HK-2 (cell line): ENCODE results near the gene ASTN2.

ENCODE experiments used
- DNase-seq: peaks from one replicate; pipeline ENCODE4 v3.0.0-alpha.2; 2018; ENCODE audit not compliant: unreplicated experiment

The ASTN2 gene

DNA sequence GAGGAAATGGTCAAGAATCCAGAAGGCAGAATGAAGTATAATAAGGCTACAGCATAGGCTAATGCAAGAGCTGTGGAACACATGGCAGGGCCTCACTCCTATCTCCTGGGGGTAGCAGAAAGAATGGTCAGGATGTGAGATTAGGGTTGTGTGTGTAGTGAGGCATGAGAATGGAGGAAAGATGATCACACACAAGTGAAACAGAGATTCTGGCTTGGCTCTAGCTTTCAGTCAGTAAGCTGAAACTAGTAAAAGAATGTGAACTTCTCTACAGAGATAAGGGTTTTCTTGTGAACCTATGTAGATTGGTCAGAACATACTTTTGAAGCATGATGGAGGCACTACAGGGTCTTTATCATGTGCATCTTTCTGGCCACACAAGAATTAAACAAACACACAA lies 298.8 kb downstream of the ASTN2 start:
- no peak for DNase-seq

DNA sequence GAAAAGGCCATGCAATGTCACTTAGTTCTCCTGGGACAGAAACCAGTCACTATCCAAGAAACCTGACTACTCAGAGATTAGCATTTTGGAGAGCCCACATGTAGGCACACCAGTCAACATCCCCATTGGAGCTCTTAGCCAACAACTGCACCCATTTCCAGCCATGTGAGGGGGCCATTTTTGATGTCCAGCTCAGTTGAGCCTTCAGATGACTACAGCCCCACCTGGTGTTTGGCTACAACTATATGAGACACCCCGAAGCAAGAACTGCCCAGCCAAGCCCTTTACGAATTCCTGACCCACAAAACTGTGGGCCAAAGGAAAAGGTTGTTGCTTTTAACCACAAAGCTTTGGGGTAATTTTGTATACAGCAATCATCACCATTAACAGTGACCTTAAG lies 300.1 kb downstream of the ASTN2 start:
- DNase-seq, result no peak

DNA sequence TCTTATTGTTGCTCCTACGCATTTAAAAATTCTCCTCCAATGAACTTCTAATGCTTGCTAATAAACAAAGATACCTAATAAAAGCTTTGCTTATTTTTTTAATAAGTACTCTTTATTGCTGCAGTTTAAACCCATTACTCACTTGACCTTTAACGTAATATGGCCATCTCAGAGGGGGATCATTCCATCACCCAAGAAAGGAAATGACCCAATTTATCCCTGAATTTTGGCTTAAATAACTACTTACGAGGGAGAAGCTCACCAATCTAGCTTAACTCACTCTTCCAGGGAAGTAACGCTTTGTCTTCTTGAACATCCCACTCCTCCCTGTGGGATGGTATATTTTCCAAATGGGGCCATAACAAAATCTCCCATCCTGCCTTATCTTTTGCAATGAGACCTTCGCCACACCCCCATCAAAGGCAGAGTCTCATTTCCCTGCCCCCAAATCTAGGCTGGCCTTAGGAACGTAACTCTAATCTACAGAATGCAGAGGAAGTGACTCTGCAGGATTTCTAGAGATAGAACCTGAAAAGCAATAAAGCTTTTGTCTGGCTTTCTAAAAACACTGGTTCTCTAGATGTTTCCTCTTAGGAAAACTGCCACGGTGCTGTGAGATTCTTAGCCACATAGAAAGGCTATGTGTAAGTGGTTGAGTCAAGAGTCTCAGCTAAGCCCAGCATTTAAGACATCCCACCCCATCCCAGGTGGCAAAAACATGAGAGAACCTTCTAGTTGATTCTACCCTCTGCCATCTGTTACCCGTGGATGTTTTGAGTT lies 310.0 kb downstream of the ASTN2 start:
- DNase-seq, result no peak

DNA sequence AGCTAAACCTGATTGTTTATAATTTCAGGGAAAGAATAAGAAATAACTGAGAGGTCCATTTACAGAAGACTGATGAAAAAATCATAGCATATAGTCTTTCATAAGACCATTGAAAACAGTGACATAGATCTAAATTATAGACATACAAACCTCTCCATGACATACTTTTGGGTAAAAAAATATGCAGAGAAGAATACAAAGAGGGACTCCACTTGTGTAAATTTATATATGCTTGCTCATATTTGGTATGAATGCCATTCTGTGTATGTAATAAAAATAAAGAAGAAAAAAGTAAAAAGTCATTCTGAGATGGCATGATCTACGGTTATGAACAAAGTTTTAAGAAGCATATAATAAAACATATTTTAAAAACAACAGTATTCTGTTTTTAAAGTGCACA lies 310.7 kb downstream of the ASTN2 start:
- DNase-seq, result no peak

DNA sequence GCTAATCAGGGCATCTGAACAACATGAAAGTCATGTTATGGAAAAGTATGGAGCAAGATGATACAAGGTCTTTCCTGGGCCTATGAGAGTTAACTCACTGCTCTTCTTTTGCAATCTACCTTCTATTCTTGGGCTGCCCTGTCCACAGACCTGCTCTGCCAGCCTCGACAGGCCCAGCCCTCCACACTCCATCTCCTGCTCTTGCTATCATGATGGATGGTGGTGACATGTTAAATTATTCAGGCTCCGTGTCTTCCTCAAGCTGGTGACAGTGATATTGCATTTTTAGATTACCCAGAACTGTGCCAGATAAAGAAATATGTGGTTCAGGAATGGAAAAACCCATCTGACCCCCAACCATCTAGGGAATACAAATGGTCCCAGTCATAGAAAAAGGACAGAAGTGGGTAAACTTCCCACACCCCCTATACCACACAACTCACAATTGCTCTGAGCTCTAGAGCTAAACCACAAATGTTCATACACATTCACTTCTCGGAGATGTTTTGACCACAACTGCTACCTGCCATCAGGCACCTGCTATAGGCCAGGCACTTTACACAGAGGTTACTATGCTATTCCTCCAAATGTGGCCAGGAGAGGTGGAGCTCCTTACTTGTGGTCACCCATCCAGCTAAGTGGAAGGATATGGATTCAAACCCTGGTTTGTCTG lies 311.3 kb downstream of the ASTN2 start:
- no peak for DNase-seq

DNA sequence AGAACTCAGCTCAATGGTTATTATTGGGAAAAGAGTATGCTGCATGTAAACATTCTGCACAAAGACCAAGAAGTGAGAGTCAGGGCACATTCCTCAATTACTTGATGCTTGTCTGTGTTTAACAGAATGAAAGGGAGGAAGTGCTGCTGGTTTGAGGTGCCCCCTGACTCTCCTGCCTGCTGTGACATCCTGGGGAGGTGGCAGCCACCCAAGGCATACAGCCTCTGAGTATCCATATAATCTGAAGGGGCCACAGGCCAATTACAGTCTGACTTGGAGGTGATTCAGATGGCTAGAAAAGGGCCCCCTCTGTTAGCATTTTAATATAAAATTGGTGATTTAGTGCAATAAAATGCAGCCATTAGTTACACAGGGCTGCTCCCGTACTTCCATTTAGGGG lies 313.8 kb downstream of the ASTN2 start:
- DNase-seq, result no peak

DNA sequence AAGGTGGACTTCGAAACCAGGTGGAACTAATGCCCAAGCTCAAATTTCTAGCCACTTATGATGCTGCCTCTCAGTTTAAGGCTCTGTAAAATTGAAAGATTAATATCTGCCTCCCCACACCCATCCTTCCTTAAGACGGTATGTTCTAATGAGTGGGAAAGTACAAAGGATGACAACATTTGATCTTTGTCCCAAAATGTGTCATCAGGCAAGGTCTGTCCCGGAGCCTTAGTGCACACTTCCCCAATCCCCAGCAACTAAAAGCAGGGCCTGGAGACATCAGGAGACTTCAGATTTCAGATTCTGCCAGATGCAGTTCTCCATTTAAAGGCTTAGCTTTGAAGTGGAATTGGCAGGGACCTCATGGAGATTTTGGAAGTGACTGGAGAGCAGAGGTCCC lies 316.5 kb downstream of the ASTN2 start:
- DNase-seq, result no peak

DNA sequence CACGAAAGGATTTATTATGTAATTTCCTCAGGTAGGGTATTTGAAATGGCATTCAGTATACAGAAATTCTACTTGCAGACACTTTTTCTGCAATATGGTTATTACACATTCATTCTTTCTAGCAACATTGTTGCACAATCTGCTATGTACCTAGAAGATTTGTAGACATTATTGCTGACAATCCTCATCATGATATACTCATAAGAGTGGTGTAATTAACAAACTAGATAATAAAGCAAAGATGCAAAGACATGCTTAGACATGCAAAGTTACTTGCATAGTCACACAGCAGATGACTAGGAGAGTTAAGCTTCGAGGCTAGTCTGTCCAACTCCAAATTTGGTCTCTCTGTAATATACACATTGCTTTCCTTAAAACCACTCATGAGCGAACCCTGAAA lies 317.1 kb downstream of the ASTN2 start:
- DNase-seq, result no peak

DNA sequence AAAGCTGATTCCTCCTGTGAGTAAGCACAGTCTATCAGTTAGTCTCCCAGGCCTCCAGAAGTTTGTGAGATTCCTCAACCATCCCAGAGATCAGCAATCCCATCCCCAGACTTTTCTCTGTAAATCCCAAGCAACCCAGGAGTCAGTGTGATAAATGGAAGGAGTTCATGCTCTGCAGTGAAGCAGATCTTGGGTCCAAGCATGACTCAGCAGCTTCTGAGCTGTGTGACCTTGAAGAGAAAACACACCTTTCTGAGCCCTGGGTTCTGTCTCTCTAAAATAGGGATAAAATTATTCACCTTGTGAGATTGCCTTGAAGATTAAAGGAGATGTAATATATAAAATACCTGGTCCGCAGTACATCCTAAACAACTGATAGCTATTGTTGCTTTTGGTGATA lies 318.7 kb downstream of the ASTN2 start:
- DNase-seq, result no peak

DNA sequence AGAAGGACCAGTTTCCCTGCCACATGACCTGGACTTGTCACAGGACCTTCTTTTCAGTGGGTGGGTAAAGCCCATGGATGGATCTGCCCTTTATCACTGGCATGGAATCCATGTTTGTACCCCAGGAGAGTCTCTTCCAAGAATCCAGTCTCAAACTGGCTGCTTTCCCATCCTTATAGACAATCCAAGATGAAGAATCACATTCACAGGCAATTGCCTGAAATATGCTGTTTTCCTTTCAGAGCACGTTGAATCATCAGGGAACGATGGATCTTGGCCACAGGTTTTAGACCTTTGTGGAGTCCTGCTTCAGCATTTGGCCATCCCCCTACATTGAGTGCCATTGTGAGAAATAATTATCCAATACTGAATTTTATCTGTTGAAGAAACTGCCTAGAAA lies 319.8 kb downstream of the ASTN2 start:
- no peak for DNase-seq

DNA sequence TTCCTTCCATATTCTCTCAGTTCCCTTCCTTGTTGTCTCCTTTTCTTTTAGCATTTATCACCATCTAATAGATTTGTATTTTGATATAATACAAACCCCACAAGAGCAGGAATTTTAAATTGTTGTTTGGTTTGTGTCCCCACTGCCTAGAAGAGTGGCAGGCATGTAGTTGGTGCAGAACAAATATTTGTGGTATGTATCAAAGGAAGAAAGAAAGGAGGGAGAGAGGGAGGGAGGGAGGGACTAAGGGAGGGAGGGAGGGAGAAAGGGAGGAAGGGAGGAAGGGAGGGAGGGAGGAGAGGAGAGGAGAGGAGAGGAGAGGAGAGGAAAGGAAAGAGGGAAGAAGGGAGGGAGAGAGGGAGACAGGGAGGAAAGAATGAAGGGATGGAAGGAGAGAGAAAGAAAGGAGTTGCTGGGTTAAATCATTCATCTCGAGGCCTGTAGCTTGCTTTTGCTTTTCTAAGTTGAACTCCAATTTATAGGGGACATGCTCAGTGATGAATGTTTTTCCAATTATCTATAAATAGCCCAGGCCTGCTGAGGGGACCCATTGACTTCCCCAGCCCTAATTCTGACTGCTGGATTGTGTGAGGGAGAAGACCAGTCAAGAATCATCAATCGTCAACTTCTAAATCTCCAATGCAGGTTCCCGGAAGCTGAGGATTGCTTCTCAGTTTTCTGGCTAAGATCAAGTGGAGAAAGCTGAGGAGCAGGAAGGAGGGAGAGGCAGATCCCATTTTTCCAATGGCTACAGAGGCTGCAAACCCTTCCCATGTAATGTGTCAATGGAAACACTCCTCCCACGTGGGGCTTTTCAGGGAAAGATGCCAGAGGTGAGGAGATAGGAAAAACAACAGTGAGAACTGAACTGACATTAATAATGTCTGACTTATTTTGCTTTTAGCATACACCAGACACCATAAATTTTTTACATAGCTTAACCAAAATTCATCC lies 320.7 kb downstream of the ASTN2 start:
- DNase-seq, result no peak

DNA sequence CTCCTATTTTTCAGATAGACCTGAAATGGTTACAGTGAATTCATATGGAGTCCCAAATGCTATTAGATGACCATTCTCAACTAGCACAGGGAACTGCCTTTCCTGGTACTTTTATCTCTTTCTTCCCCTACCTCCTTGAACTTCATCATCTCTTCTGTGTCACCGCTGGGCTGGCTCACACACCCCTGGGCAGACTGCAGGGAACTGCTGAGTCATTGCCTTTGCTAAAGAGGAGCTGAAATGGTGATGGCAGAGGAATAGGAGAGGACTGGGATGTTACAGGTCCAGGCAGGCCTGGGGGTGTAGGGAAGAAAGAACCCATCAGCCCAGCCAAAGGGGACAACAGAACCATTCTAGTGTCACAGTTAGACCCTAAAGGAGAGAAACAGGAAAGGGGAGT lies 322.3 kb downstream of the ASTN2 start:
- DNase-seq, result peak; percentile 35

DNA sequence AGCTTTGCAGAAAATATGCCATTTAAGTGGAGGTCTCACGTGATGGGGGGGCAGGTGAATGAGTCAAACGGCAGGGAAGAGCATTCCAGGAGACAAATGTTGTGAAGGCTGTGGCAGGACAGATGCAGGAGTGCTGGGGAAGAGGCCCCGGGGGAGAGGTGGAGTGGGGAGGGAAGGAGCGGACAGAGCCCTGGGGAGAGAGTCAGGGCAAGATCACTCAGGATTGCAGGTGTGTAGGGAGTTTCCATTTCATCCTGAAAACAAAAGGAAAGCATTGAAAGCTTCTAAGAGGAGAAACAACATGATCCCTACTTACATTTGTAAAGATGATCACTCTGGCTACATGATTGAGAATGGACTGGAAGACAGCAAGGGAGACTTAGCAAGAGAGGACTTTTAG lies 323.3 kb downstream of the ASTN2 start:
- DNase-seq, result no peak

DNA sequence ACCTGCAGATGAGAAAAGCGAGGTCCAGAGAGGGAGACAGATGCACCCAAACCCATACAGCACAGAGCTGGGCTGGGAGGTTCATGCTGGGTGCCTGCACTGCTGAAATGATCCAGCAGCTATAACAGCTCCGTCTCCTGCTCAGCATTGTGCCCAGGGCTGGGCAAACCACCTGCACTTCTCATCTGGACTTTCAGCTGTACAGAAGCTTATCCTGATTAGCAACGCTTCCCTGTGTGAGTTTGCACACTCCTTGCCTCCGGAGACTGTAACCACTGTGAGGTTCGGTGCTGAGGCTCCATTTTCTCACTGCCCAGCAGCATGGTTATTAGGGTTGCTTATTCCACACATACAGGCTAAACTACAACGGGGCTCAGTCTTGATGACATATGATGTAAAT lies 326.1 kb downstream of the ASTN2 start:
- DNase-seq, result no peak

DNA sequence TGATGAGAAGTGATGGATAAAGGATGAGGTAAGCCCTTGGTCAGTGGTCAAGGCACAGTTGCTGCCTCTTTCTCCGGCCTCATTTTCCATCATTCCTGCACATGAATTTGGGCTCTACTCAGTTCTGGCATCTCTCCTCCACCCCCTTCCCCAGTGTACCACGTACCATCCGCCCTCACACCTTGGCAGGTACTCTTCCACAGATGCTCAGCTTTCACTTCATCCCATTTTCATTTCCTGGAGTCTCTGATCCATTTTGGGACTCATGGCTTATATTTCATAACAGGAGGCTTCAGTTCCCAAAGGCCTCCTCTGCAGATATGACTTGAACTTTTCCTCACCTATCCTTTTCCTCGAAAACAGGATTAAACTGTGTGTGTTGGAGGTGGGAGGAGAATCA lies 326.7 kb downstream of the ASTN2 start:
- DNase-seq, result no peak

DNA sequence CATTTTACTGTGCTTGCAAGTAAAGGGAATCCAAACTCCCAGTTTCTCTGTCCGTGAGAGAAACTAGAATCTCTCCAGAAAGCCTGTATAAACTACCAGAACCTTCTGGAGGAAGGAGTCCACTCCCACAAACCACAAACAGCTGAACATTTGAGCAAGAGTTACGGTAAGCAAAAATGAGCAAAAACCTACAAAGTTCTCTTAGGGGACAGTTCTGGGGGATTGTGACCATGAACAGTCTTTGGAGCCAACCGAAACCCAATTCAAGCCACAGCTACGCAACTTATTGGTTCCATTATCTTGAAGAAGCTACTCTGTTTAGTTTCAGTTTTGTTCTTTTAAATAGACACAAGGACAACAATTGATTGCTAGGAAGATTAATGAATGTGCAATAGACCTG lies 330.6 kb downstream of the ASTN2 start:
- no peak for DNase-seq

DNA sequence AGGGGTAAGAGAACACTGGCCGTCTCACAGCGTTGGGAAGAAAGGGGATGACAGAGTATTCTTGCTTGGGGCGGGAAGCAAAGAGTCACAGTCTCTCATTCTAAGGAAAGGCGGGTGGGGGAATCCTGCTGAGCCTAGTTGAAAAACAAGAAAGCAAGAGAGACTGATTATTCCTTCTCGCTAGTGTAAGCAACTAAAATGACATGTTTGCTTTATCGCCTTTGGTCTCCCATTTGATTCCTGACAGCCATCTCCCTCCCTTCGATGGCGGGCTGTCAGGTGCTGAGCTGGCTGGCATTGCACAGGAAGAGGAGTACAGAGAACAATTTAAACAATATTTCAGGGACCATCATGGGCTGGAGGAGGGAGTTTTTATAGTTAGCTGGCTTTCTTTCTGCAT lies 331.3 kb downstream of the ASTN2 start:
- no peak for DNase-seq

DNA sequence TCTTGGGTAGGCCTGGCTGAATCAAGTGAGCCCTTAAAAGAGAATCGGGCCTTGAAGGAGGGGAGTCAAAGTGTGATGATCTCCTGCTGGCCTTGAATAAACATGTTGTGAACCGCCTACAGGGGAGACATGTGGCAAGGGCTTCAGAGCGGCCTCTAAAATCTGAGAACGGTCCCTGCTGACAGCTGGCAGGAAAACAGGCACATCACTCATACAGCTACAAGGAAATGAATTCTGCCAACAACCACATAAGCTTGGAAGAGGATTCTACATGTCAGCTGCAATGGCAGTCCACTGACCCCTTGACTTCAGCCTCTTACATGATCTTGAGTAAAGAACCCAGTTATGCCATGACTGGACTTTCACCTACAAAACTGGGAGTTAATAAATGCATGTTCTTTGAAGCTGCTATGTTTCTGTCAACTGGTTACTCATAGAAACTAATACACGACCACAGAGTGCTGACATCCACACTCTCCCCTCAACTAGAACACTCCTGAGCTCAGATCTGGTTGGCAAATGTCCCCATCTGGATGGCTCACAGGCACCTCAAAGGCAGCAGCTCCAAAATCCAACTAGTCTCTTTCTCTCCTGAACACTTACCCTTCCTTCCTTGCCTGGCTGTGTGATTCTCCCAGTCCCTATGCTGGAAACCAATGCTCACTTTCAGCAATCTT lies 333.1 kb downstream of the ASTN2 start:
- DNase-seq, result no peak

DNA sequence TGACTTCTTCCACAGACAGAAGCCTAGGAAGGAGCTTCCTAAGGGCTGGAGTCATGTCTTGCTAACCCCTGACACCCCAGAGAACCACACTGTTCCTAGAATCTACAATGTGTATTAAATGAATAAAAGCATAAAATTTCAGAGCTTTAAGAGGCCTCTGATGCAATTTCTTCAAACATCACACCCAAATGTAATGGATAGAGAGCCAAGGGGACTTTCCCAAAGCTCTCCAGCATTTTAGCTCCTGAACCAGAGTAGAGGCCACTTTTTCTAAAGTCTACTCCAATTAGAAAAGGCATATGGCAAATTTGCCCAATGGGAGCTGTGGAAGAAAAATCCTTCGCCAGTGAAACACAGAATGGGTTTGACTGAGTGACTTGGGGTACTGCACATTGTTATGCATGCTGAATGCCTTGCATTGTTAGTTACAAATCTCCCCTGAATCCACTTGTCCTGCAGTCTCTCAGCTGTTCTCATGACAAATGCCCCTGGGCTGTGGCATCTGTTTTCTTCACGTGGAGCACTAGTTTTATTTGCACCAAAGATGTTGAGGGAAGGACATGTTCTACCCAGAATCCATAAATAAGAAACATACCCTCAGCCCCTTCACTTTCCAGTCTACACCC lies 334.0 kb downstream of the ASTN2 start:
- DNase-seq, result no peak

DNA sequence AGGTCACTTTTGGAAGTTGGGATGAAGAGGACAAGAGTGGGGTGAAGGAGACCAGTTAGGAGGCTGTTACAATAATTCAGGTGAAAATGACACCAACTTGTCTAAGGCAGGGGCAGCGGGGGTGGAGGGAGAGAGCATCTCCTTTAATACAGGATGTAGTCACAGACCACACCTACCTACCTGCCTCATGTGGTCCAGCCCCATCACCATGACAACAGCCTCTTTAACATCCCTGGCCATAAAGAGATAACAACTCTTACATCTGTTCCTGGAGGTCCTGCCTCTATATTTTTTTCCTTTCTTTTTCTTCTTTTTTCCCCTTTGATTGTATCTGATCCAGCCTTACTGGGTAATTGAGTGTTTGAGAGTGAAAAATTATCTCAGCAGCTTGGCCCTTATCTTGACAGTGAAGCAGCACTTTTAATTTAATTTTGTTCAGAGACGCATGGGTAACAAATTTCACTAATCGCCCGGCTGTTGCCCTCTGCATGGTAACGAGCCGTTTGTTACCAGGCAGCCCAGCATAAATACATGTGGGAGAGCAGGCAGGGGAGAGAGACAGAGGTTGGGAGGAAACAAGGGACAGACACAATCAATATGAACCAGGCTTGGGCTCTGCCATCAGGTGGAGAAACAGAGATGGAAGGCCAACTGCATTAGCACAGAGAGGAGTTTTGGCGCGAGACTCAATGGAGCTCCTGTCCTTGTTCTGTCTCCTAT lies 338.1 kb downstream of the ASTN2 start:
- no peak for DNase-seq

DNA sequence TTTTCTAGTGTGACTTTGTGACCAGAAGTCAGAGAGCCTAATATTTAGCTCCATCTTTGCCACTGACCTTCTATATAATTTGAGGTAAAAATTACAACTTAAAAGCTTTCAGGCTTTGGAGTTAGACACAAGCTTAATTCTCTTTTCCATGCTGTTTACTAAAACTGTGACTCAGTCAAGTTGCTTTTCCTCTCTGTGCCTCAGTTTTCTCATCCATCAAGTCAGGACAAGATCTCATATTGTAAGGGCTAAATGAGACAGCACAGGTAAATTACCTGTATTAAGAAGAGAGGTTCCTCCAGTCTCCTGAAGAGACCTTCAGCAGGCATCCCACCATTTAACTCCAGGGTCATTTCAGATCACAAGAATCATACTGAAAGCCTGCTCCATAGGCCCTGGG lies 339.2 kb downstream of the ASTN2 start:
- DNase-seq, result no peak
